NT2/D1 (cell line): Measurements from ENCODE around the gene RSRC1.
"Not testable (repeated sequence)": the region's sequence is repeated elsewhere in the genome, so short reads cannot be mapped to it uniquely, and the experiment has no call there.

Source experiments
- DNase-seq: peaks from one replicate; pipeline ENCODE4 v3.0.0-alpha.2; 2011; ENCODE audit warnings: low read depth, low spot score
- H3K27me3 ChIP-seq: 2 replicates; pipeline ENCODE4 v1.6.0; 2011; ENCODE audit warnings: mild to moderate bottlenecking; ENCODE audit not compliant: insufficient read length, insufficient read depth
- H3K36me3 ChIP-seq: 2 replicates; pipeline ENCODE4 v1.6.1; 2011; ENCODE audit warnings: mild to moderate bottlenecking, low read length, mixed read lengths; ENCODE audit not compliant: insufficient read depth, insufficient read length
- H3K4me1 ChIP-seq: 2 replicates; pipeline ENCODE4 v1.5.1; 2011; ENCODE audit not compliant: insufficient read depth, insufficient read length
- H3K4me3 ChIP-seq: 2 replicates; pipeline ENCODE4 v1.5.1; 2011; ENCODE audit warnings: low read depth; ENCODE audit not compliant: insufficient read length
- H3K9ac ChIP-seq: 2 replicates; pipeline ENCODE4 v1.6.0; 2011; ENCODE audit warnings: low read depth; ENCODE audit not compliant: insufficient read length
- H3K9me3 ChIP-seq: 2 replicates; pipeline ENCODE4 v1.5.1; 2011; ENCODE audit warnings: mild to moderate bottlenecking, low read length; ENCODE audit not compliant: insufficient read depth
- SUZ12 ChIP-seq: IDR thresholded peaks from 2 replicates; pipeline ENCODE4 v1.6.1; 2011; ENCODE audit not compliant: insufficient read length, insufficient read depth; ENCODE audit errors: extremely low read depth
- YY1 ChIP-seq: IDR thresholded peaks from 2 replicates; pipeline ENCODE4 v1.6.1; 2011; ENCODE audit not compliant: insufficient read length, insufficient read depth
- ZNF274 ChIP-seq: IDR thresholded peaks from 2 replicates; pipeline ENCODE4 v1.6.1; 2011; ENCODE audit warnings: mild to moderate bottlenecking, low read depth, low read length

RSRC1 gene

GRCh38 chr3:158486200-158486599, 376.3 kb downstream of the RSRC1 start:
- Histone ChIP-seq H3K36me3 (no peaks in the 10 kb centered on the region), H3K9me3 (no peaks in the 10 kb centered on the region), H3K27me3 (no peaks in the 10 kb centered on the region), H3K4me3 (no peak overlapping the region), H3K4me1 (no peaks in the 10 kb centered on the region), H3K9ac (no peak overlapping the region)
- DNase-seq = no peak
- TF ChIP-seq YY1 (no peak), SUZ12 (no peak), ZNF274 (no peak)

DNA sequence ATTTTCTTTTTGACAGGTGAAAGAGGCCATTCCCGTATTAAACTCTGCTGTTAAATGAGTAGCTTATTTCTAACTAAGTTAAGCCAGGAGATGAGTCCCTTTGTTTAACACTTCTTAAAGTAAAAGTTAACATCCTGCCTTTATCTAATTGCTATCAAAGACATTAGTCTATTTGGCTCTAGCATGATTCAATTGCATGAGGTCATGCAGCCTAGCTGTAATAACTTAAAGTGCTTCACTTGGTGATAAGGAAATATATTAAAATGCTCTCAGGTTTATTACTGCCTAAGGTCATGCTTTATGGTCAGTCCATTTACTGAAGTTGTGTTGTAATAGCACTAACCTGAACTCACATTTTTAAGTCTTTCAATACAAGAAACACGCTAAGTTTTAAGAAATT, 378.8 kb downstream of the RSRC1 start:
- H3K4me1 ChIP-seq = no peaks in the 10 kb centered on the region
- no peak for DNase-seq
- no peak for TF ChIP-seq ZNF274
- no peaks in the 10 kb centered on the region for H3K36me3 ChIP-seq
- no peak overlapping the region for H3K4me3 ChIP-seq
- H3K27me3 ChIP-seq = no peaks in the 10 kb centered on the region
- no peaks in the 10 kb centered on the region for H3K9me3 ChIP-seq
- H3K9ac ChIP-seq = no peak overlapping the region

GRCh38 chr3:158489181-158489580, 379.3 kb downstream of the RSRC1 start:
- H3K36me3 ChIP-seq = no peaks in the 10 kb centered on the region
- DNase-seq = no peak
- no peaks in the 10 kb centered on the region for H3K9me3 ChIP-seq
- no peaks in the 10 kb centered on the region for H3K4me1 ChIP-seq
- no peak overlapping the region for H3K9ac ChIP-seq
- no peaks in the 10 kb centered on the region for H3K27me3 ChIP-seq
- no peak for TF ChIP-seq ZNF274
- no peak for TF ChIP-seq YY1
- no peak for TF ChIP-seq SUZ12
- H3K4me3 ChIP-seq = no peak overlapping the region

- DNase-seq = no peak
- H3K36me3 ChIP-seq = no peaks in the 10 kb centered on the region
- H3K9me3 ChIP-seq = no peaks in the 10 kb centered on the region
- no peaks in the 10 kb centered on the region for H3K27me3 ChIP-seq
- no peak for TF ChIP-seq SUZ12
- TF ChIP-seq ZNF274 = no peak
- no peak for TF ChIP-seq YY1
- H3K4me3 ChIP-seq = no peak overlapping the region
- no peak overlapping the region for H3K9ac ChIP-seq
- H3K4me1 ChIP-seq = no peaks in the 10 kb centered on the region
Observed at GRCh38 chr3:158491968-158492367, 382.1 kb downstream of the RSRC1 start.

GRCh38 chr3:158492685-158493084, 382.8 kb downstream of the RSRC1 start:
- no peaks in the 10 kb centered on the region for H3K36me3 ChIP-seq
- no peak for DNase-seq
- TF ChIP-seq YY1 (no peak), ZNF274 (no peak), SUZ12 (no peak)
- no peaks in the 10 kb centered on the region for H3K27me3 ChIP-seq
- no peak overlapping the region for H3K9ac ChIP-seq
- no peaks in the 10 kb centered on the region for H3K9me3 ChIP-seq
- H3K4me3 ChIP-seq = no peak overlapping the region
- no peaks in the 10 kb centered on the region for H3K4me1 ChIP-seq

DNA sequence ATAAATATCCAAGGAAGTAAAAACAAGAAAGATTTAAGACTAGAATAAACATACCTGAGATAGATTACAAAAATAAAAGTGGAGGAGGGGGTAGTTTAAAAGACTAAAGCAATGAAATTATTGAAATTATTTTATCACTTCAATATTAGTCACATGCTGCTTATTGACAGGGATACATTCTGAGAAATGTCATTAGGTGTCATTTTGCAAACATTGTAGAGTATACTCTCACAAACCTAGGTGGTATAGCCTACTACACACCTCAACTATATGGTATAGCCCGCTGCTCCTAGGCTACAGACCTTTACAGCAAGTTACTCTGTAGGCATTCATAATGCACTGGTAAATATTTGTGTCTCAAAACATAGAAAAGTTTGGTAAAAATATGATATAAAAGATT, 384.0 kb downstream of the RSRC1 start:
- Histone ChIP-seq H3K27me3 (no peaks in the 10 kb centered on the region), H3K4me3 (no peak overlapping the region), H3K9me3 (no peaks in the 10 kb centered on the region), H3K4me1 (no peaks in the 10 kb centered on the region), H3K36me3 (no peaks in the 10 kb centered on the region), H3K9ac (no peak overlapping the region)
- no peak for DNase-seq
- TF ChIP-seq SUZ12 = no peak
- no peak for TF ChIP-seq YY1
- TF ChIP-seq ZNF274 = no peak

- Histone ChIP-seq H3K4me3 (no peak overlapping the region), H3K9ac (no peak overlapping the region), H3K9me3 (no peaks in the 10 kb centered on the region; the same call in 1 of the 2 replicates), H3K36me3 (no peaks in the 10 kb centered on the region), H3K27me3 (no peaks in the 10 kb centered on the region), H3K4me1 (no peaks in the 10 kb centered on the region)
- TF ChIP-seq YY1 = no peak
- TF ChIP-seq SUZ12 = no peak
- no peak for TF ChIP-seq ZNF274
- DNase-seq = no peak
Observed at GRCh38 chr3:158494673-158495072, 384.8 kb downstream of the RSRC1 start.

GRCh38 chr3:158495398-158495902, 385.6 kb downstream of the RSRC1 start:
- not testable (repeated sequence) for H3K9me3 ChIP-seq, H3K27me3 ChIP-seq, H3K36me3 ChIP-seq, H3K4me1 ChIP-seq, H3K9ac ChIP-seq, DNase-seq, H3K4me3 ChIP-seq
